Peyer's patch (tissue), 4 donors: ENCODE results near the gene DNA2.

ENCODE experiments used
- POLR2A ChIP-seq, 2 donors: fragments of 450-650 bp; IDR thresholded peaks; one replicate each; pipeline ENCODE4 v1.5.1; 2017; ENCODE audit warnings: antibody characterized with exemption in 2 of 2, mild to moderate bottlenecking in 2 of 2, moderate library complexity in 2 of 2
- TF ChIP-seq, protein P1 (sequence below), 6 experiments: fragments of 450-650 bp in 4 of 6; fragments of 200-600 bp in 2 of 6; sonication (generic) in 1 of 6; IDR thresholded peaks; one replicate each; pipeline ENCODE4 v1.5.1; 2017 to 2019; ENCODE audit warnings: antibody characterized with exemption in 6 of 6, mild to moderate bottlenecking in 3 of 6, moderate library complexity in 1 of 6

DNA sequence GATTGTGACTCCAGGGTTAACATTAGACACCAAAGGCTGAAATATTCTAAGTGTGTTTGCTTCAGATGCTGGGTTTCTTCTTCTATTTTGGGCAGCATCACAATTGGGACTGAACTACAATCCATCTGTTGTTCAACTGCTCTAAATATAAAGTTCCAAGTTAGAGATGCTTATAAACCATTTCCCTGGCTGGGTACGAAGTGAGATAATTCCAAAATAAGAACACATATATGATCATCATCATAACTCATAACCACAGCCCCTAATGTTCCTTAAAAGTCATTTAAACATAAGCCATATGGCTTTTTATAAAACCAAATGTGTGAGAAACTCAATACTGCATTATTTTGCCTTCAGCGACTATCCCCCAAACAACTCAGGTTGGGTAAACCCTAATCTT, 28.8 kb downstream of the DNA2 start:
- TF ChIP-seq, protein P1, sequence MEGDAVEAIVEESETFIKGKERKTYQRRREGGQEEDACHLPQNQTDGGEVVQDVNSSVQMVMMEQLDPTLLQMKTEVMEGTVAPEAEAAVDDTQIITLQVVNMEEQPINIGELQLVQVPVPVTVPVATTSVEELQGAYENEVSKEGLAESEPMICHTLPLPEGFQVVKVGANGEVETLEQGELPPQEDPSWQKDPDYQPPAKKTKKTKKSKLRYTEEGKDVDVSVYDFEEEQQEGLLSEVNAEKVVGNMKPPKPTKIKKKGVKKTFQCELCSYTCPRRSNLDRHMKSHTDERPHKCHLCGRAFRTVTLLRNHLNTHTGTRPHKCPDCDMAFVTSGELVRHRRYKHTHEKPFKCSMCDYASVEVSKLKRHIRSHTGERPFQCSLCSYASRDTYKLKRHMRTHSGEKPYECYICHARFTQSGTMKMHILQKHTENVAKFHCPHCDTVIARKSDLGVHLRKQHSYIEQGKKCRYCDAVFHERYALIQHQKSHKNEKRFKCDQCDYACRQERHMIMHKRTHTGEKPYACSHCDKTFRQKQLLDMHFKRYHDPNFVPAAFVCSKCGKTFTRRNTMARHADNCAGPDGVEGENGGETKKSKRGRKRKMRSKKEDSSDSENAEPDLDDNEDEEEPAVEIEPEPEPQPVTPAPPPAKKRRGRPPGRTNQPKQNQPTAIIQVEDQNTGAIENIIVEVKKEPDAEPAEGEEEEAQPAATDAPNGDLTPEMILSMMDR (IDR thresholded peaks at IDR 0.05) = no peak
- no peak for TF ChIP-seq POLR2A (IDR thresholded peaks at IDR 0.05)
